Measurements from ENCODE around the gene PLCB1. TPM values are rescaled to one million over a fixed set of nuclear protein-coding genes. Genes with fewer than 3 reads are reported as not detected.

The PLCB1 gene
- total and polyA plus RNA-seq, 2 donors (not counting 1 experiment from before 2014, with no cell fraction given): 13.4 to 23.3 TPM

DNA sequence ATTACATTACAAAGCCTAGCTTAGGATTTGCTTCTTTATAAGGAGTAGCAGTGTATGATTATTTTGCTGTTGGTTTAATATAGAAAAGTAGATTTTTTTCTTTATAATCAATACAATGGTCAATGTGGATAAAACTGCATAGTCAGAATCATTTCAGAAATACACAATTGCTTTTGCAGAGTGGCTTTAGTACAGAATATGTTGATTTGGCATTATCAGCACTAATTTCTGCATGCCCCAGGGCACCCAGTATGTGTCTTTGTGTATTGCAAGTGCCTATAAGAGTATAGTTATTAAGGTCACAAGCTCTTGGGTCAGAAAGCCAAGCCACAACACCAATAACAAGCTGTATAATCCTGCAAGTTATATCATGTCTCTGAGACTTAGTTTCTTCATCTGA, 258.4 kb downstream of the PLCB1 start:
- TF ChIP-seq, protein P1, sequence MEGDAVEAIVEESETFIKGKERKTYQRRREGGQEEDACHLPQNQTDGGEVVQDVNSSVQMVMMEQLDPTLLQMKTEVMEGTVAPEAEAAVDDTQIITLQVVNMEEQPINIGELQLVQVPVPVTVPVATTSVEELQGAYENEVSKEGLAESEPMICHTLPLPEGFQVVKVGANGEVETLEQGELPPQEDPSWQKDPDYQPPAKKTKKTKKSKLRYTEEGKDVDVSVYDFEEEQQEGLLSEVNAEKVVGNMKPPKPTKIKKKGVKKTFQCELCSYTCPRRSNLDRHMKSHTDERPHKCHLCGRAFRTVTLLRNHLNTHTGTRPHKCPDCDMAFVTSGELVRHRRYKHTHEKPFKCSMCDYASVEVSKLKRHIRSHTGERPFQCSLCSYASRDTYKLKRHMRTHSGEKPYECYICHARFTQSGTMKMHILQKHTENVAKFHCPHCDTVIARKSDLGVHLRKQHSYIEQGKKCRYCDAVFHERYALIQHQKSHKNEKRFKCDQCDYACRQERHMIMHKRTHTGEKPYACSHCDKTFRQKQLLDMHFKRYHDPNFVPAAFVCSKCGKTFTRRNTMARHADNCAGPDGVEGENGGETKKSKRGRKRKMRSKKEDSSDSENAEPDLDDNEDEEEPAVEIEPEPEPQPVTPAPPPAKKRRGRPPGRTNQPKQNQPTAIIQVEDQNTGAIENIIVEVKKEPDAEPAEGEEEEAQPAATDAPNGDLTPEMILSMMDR (conservative IDR thresholded peaks at IDR 0.05 in 1 of 2, IDR thresholded peaks at IDR 0.05 in 1 of 2; ENCODE audit: low read depth in 1 of 2, low read length in 2 of 2): no peak
- TF ChIP-seq EZH2 (IDR thresholded peaks at IDR 0.05; ENCODE audit: low read length, missing control alignments): no peak
- Histone ChIP-seq H3K79me2 (ENCODE audit: control insufficient read depth, insufficient read depth, low read length) (no peaks in the 10 kb centered on the region), H3K4me1 (ENCODE audit: control insufficient read depth, extremely low read depth, insufficient read depth, low read length) (peaks cover 22% of the 10 kb centered on the region), H3K4me3 (replicated peaks in 1 of 4; ENCODE audit: control extremely low read depth in 1 of 4, insufficient read depth in 1 of 4, low read depth in 3 of 4, low read length in 4 of 4) (no peak overlapping the region), H3K4me2 (ENCODE audit: extremely low read depth, insufficient read depth, low read length) (no peak overlapping the region), H3K27ac (ENCODE audit: insufficient read depth, low read length) (no peak overlapping the region), H3K36me3 (ENCODE audit: control insufficient read depth, insufficient read depth, low read length) (no peaks in the 10 kb centered on the region), H3K9ac (ENCODE audit: insufficient read depth, low read length) (no peak overlapping the region), H4K20me1 (ENCODE audit: control insufficient read depth, extremely low read depth, insufficient read depth, low read length) (no peaks in the 10 kb centered on the region), H3K27me3 (ENCODE audit: control insufficient read depth, insufficient read depth, low read length) (no peaks in the 10 kb centered on the region), H2AFZ (ENCODE audit: low read length) (no peak overlapping the region), H3K9me3 (ENCODE audit: control insufficient read depth, insufficient read depth, low read depth, low read length) (no peaks in the 10 kb centered on the region)
- DNase-seq (ENCODE audit: low read depth in 2 of 2): no peak

DNA sequence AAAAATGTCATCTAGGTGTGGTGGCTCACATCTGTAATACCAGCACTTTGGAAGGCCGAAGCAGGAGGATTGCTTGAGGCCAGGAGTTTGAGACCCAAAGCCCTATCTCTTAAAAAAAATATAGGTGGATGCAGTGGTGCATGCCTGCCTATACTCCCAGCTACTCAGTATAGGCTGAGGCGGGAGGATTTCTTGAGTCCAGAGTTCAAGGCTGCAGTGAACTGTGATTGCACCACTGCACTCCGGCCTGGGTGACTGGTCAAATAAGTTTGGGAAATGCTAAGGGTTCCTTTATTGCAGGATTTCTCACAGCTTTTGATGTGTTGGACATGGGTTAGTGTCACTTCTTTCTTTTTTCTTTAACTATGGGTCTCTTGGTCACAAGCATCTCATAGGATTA, 261.3 kb downstream of the PLCB1 start:
- no peaks in the 10 kb centered on the region for H3K79me2 ChIP-seq (ENCODE audit: control insufficient read depth, insufficient read depth, low read length)
- no peak overlapping the region for H3K4me2 ChIP-seq (ENCODE audit: extremely low read depth, insufficient read depth, low read length)
- no peaks in the 10 kb centered on the region for H4K20me1 ChIP-seq (ENCODE audit: control insufficient read depth, extremely low read depth, insufficient read depth, low read length)
- H3K27me3 ChIP-seq (ENCODE audit: control insufficient read depth, insufficient read depth, low read length): no peaks in the 10 kb centered on the region
- H3K36me3 ChIP-seq (ENCODE audit: control insufficient read depth, insufficient read depth, low read length): no peaks in the 10 kb centered on the region
- TF ChIP-seq, protein P1 (conservative IDR thresholded peaks at IDR 0.05 in 1 of 2, IDR thresholded peaks at IDR 0.05 in 1 of 2; ENCODE audit: low read depth in 1 of 2, low read length in 2 of 2): no peak
- TF ChIP-seq EZH2 (IDR thresholded peaks at IDR 0.05; ENCODE audit: low read length, missing control alignments): no peak
- no peak overlapping the region for H3K27ac ChIP-seq (ENCODE audit: insufficient read depth, low read length)
- peaks cover 13% of the 10 kb centered on the region for H3K4me1 ChIP-seq (ENCODE audit: control insufficient read depth, extremely low read depth, insufficient read depth, low read length)
- DNase-seq (ENCODE audit: low read depth in 2 of 2): no peak
- no peak overlapping the region for H2AFZ ChIP-seq (ENCODE audit: low read length)
- H3K9me3 ChIP-seq (ENCODE audit: control insufficient read depth, insufficient read depth, low read depth, low read length): no peaks in the 10 kb centered on the region
- H3K4me3 ChIP-seq (replicated peaks in 1 of 4; ENCODE audit: control extremely low read depth in 1 of 4, insufficient read depth in 1 of 4, low read depth in 3 of 4, low read length in 4 of 4): no peak overlapping the region
- H3K9ac ChIP-seq (ENCODE audit: insufficient read depth, low read length): no peak overlapping the region

DNA sequence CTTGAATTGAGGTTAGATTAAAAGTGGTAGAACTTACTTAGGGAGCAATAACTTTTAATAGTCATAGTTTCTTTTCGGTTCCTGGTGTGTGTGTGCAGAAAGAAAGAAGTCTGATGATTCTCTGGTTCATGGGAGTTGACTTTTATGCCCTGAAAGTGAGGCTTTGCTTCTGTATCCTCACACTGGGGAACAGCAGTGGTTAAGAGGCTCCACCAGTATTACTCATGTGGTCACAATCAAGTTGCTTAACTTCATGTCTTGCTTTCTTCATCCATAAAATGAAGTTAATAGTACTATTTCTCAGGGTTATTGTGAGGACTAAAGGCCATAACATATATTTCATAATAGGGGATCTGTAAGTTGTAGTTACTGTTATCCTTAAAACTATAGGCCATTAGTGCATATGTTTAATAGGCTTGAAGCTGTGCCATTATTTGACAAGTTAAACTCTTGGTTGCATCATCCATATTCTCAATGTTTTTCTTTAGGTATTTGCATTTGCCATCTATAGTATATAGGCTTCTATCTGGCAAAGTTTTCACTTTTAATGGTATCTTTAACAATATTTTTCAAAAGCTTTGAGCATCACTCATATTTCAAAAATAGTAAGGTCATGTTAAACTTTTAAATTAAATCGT, 262.4 kb downstream of the PLCB1 start:
- Histone ChIP-seq H3K79me2 (ENCODE audit: control insufficient read depth, insufficient read depth, low read length) (no peaks in the 10 kb centered on the region), H3K27ac (ENCODE audit: insufficient read depth, low read length) (no peak overlapping the region), H2AFZ (ENCODE audit: low read length) (no peak overlapping the region), H3K4me3 (replicated peaks in 1 of 4; ENCODE audit: control extremely low read depth in 1 of 4, insufficient read depth in 1 of 4, low read depth in 3 of 4, low read length in 4 of 4) (no peak overlapping the region), H3K9me3 (ENCODE audit: control insufficient read depth, insufficient read depth, low read depth, low read length) (no peaks in the 10 kb centered on the region), H3K4me1 (ENCODE audit: control insufficient read depth, extremely low read depth, insufficient read depth, low read length) (peaks cover 4% of the 10 kb centered on the region), H3K9ac (ENCODE audit: insufficient read depth, low read length) (no peak overlapping the region), H3K36me3 (ENCODE audit: control insufficient read depth, insufficient read depth, low read length) (no peaks in the 10 kb centered on the region), H4K20me1 (ENCODE audit: control insufficient read depth, extremely low read depth, insufficient read depth, low read length) (no peaks in the 10 kb centered on the region), H3K4me2 (ENCODE audit: extremely low read depth, insufficient read depth, low read length) (no peak overlapping the region), H3K27me3 (ENCODE audit: control insufficient read depth, insufficient read depth, low read length) (no peaks in the 10 kb centered on the region)
- TF ChIP-seq, protein P1 (conservative IDR thresholded peaks at IDR 0.05 in 1 of 2, IDR thresholded peaks at IDR 0.05 in 1 of 2; ENCODE audit: low read depth in 1 of 2, low read length in 2 of 2): no peak
- TF ChIP-seq EZH2 (IDR thresholded peaks at IDR 0.05; ENCODE audit: low read length, missing control alignments): no peak
- peak; percentile 24 to 82 for DNase-seq (ENCODE audit: low read depth in 2 of 2)
